Esophagus muscularis mucosa (tissue), 4 donors: Measurements from ENCODE around the gene GPBP1L1. TPM values are rescaled to one million over a fixed set of nuclear protein-coding genes. Genes with fewer than 3 reads are reported as not detected.
"Not testable (repeated sequence)": the region's sequence is repeated elsewhere in the genome, so short reads cannot be mapped to it uniquely, and the experiment has no call there.

Experiments
- DNase-seq: peaks from one replicate; pipeline ENCODE4 v3.0.0-alpha.2; 2017; ENCODE audit errors: extremely low spot score
- H3K27ac ChIP-seq, 4 donors: fragments of 200-600 bp; sonication (generic); replicated peaks in 1 of 4; 1 replicate in 3 of 4; 2 replicates in 1 of 4; pipeline ENCODE4 v1.5.1; 2016 to 2019; ENCODE audit warnings: mild to moderate bottlenecking in 1 of 4
- H3K27me3 ChIP-seq, 4 donors: fragments of 200-600 bp; sonication (generic); one replicate each; pipeline versions ENCODE4 v1.5.1 to v1.6.0; 2016 to 2019
- H3K36me3 ChIP-seq, 4 donors: fragments of 200-600 bp; sonication (generic); one replicate each; pipeline ENCODE4 v1.5.1; 2016 to 2019
- H3K4me1 ChIP-seq, 4 donors: fragments of 200-600 bp; sonication (generic); one replicate each; pipeline ENCODE4 v1.5.1; 2016 to 2019
- H3K4me3 ChIP-seq, 4 donors: fragments of 200-600 bp; sonication (generic); 1 replicate in 2 of 4; 2 replicates in 2 of 4; pipeline ENCODE4 v1.5.1; 2016 to 2019; ENCODE audit warnings: mild to moderate bottlenecking in 4 of 4, moderate library complexity in 1 of 4
- H3K9me3 ChIP-seq, 4 donors: fragments of 200-600 bp; sonication (generic); 1 replicate in 3 of 4; 2 replicates in 1 of 4; pipeline ENCODE4 v1.5.1; 2016 to 2019
- EP300 ChIP-seq: sonication (generic); formaldehyde crosslinking; IDR thresholded peaks from one replicate; pipeline ENCODE4 v1.6.1; 2017; ENCODE audit warnings: antibody characterized with exemption
- POLR2A ChIP-seq: fragments of 450-650 bp; IDR thresholded peaks from one replicate; pipeline ENCODE4 v1.6.1; 2017; ENCODE audit warnings: antibody characterized with exemption, moderate library complexity, mild to moderate bottlenecking, low read depth
- POLR2AphosphoS5 ChIP-seq, 2 donors: sonication (generic); formaldehyde crosslinking; IDR thresholded peaks; one replicate each; pipeline ENCODE4 v1.6.1; 2017; ENCODE audit warnings: antibody characterized with exemption in 2 of 2
- WGBS: methylation state at CpG from one replicate; pipeline ENCODE4 v1.1.5; 2018; 5-methylcytosine and 5-hydroxymethylcytosine counted together
- intact Hi-C: fragments of 100-400 bp; cut with DNase I; formaldehyde crosslinking; loops from one replicate; pipeline ENCODE4 v1.15.1; 2023
- total RNA-seq, 4 donors: library from RNA; depleted of rRNA; stranded (reverse); fragments of >200 nt; gene quantifications; one replicate each; pipeline versions ENCODE4 v1.1.0 to v1.2.1, GENCODE V29; 2016
- TF ChIP-seq, protein P1 (sequence below), 3 experiments: fragments of 200-600 bp in 2 of 3; fragments of 450-650 bp in 1 of 3; sonication (generic) in 2 of 3; IDR thresholded peaks; one replicate each; pipeline ENCODE4 v1.5.1; 2017 to 2019; ENCODE audit warnings: antibody characterized with exemption in 3 of 3, mild to moderate bottlenecking in 2 of 3, moderate library complexity in 1 of 3

The GPBP1L1 gene
- total RNA-seq, 4 donors from 2014 or later, result 87.6 to 110 (median 98.7) TPM

DNA sequence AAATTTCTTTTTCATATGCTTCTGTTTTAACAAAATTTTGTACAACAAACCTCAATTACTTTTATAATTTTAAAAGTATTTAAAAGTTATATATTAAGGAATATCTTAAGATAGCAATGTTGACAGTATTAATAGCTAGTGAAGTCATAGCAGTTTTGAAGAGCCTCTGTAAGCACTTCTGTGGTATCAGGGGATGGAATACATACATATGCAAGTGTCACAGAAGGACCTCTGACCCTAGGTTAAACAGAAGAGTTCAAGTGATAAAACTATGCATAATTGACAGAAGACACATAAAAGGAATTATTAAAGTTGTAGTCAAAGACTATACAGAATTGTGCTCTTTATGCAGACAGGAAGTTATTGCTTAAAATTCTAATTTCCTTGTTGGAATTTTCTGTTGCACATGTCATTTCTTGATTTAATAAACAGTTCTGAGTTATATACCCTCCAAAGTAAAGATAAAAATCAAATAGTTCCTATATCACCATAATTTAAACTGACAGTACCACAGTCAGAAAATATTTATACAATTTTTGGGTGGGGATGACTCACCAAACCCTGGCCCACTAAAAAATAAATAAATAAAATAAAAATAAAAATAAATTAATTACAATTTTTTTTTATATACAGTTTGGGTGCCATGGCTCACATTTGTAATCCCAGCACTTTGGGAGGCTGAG, 37.1 kb upstream of the GPBP1L1 start:
- H3K4me1 ChIP-seq, result no peaks in the 10 kb centered on the region
- H3K4me3 ChIP-seq, result no peak overlapping the region
- intact Hi-C loops, result no loop called here

DNA sequence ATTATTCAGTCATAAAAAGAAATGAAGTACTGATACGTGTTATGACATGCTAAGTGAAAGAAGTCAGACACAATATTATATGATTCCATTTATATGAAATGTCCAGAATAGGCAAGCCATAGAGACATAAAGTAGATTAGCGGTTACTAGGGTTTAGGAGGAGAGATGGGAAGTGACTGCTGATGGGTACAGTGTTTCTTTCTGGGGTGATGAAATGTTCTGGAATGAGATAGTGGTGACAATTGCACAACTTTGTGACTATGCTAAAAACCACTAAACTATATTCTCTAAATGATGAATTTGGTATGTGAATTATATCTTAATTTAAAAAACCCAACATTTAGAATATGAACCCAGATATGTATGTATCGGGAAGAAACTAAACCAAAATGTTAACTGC, 36.5 kb upstream of the GPBP1L1 start:
- TF ChIP-seq POLR2AphosphoS5 (IDR thresholded peaks at IDR 0.05), result no peak
- no peak for TF ChIP-seq POLR2A
- TF ChIP-seq, protein P1, sequence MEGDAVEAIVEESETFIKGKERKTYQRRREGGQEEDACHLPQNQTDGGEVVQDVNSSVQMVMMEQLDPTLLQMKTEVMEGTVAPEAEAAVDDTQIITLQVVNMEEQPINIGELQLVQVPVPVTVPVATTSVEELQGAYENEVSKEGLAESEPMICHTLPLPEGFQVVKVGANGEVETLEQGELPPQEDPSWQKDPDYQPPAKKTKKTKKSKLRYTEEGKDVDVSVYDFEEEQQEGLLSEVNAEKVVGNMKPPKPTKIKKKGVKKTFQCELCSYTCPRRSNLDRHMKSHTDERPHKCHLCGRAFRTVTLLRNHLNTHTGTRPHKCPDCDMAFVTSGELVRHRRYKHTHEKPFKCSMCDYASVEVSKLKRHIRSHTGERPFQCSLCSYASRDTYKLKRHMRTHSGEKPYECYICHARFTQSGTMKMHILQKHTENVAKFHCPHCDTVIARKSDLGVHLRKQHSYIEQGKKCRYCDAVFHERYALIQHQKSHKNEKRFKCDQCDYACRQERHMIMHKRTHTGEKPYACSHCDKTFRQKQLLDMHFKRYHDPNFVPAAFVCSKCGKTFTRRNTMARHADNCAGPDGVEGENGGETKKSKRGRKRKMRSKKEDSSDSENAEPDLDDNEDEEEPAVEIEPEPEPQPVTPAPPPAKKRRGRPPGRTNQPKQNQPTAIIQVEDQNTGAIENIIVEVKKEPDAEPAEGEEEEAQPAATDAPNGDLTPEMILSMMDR (IDR thresholded peaks at IDR 0.05), result no peak
- TF ChIP-seq EP300, result no peak
- H3K27ac ChIP-seq, result no peak overlapping the region
- H3K36me3 ChIP-seq, result peaks cover 6 to 43% (median 15%) of the 10 kb centered on the region in 4 donors
- H3K4me3 ChIP-seq, result no peak overlapping the region
- no peaks in the 10 kb centered on the region for H3K9me3 ChIP-seq
- intact Hi-C loops, result no loop called here
- no peak for DNase-seq
- no peaks in the 10 kb centered on the region for H3K4me1 ChIP-seq
- 88% methylated on average over 3 of the region's 3 CpGs for WGBS
- no peaks in the 10 kb centered on the region for H3K27me3 ChIP-seq

More for the DNA sequence above, 37.1 kb upstream of the GPBP1L1 start:
- H3K27ac ChIP-seq, result no peak overlapping the region
- TF ChIP-seq, protein P1 (IDR thresholded peaks at IDR 0.05), result no peak
- TF ChIP-seq EP300 (no peak), POLR2AphosphoS5 (IDR thresholded peaks at IDR 0.05) (no peak)
- H3K9me3 ChIP-seq, result no peaks in the 10 kb centered on the region
- H3K27me3 ChIP-seq, result no peaks in the 10 kb centered on the region
- DNase-seq, result no peak
- H3K36me3 ChIP-seq, result peaks cover 6 to 42% (median 16%) of the 10 kb centered on the region in 4 donors

DNA sequence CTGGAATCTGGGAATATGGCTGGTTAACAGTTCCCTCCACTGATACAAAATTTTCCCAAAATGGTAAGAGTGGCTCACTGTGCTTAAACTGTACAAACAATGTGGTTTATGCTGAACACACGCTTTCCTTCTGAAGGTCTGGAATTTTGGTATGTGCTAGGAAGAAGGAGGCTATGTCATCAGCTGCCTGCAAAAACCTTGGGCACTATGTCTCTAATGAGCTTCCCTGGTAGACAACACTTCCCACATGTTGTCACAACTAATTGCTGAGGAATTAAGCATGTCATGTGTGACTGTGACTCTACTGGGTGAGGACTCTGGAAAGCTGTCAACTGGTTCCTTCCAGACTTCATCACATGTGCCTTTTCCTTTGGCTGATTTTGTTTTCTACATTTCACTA, 34.9 kb upstream of the GPBP1L1 start:
- H3K9me3 ChIP-seq, result no peaks in the 10 kb centered on the region
- WGBS, result 64% methylated on average over 1 of the region's 1 CpG
- TF ChIP-seq POLR2AphosphoS5 (IDR thresholded peaks at IDR 0.05) (no peak), POLR2A (no peak), EP300 (no peak)
- TF ChIP-seq, protein P1 (IDR thresholded peaks at IDR 0.05), result no peak
- H3K4me1 ChIP-seq, result no peaks in the 10 kb centered on the region
- H3K4me3 ChIP-seq, result no peak overlapping the region
- intact Hi-C loops, result no loop called here
- H3K27ac ChIP-seq, result no peak overlapping the region
- DNase-seq, result no peak
- peaks cover 0 to 39% (median 9%) of the 10 kb centered on the region in 4 donors for H3K36me3 ChIP-seq
- H3K27me3 ChIP-seq, result no peaks in the 10 kb centered on the region

DNA sequence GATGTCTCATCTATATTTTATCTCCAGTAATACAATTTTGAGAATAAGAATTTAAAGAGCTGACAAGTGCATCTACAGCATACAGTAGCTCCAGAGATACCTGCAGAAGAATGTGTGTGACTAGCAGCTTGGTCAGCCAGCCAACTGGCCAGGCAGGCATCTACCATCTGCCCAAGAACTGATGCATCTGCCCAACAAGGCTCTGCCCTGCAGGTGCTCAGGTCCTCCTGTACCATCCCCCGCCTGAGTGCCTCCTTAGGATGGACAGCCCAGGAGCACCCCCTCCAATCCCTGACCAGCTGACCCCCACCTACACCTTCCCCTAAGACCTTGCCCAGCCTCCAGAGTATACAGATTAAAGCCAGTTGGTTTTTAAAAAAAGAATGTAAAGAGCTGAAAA, 32.0 kb upstream of the GPBP1L1 start:
- intact Hi-C loops, result no loop called here
- no peaks in the 10 kb centered on the region for H3K9me3 ChIP-seq
- H3K27me3 ChIP-seq, result no peaks in the 10 kb centered on the region
- no peaks in the 10 kb centered on the region for H3K4me1 ChIP-seq
- H3K36me3 ChIP-seq, result peaks cover 5 to 60% (median 19%) of the 10 kb centered on the region in 4 donors
- no peak for DNase-seq
- no peak overlapping the region for H3K27ac ChIP-seq
- no peak for TF ChIP-seq POLR2A
- TF ChIP-seq, protein P1 (IDR thresholded peaks at IDR 0.05), result no peak
- TF ChIP-seq EP300, result no peak
- TF ChIP-seq POLR2AphosphoS5 (IDR thresholded peaks at IDR 0.05), result no peak
- WGBS, result 100% methylated on average over 1 of the region's 1 CpG
- no peak overlapping the region for H3K4me3 ChIP-seq

DNA sequence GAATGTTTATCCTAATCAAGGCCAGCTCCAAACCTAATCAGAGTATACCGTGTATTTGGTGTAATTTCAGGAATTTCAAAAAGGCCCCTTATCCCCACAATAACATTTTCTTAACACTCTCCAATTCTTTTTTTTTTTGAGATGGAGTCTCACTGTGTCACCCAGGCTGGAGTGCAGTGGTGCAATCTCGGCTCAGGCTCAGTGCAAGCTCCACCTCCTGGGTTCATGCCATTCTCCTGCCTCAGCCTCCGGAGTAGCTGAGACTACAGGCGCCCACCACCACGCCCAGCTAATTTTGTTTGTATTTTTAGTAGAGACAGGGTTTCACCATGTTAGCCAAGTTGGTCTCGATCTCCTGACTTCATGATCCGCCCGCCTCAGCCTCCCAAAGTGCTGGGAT, 31.1 kb upstream of the GPBP1L1 start:
- DNase-seq, H3K9me3 ChIP-seq, H3K27me3 ChIP-seq, H3K27ac ChIP-seq, intact Hi-C loops, H3K4me1 ChIP-seq, H3K4me3 ChIP-seq: not testable (repeated sequence)
- H3K36me3 ChIP-seq, result peaks cover 7 to 69% (median 22%) of the 10 kb centered on the region in 4 donors
- WGBS, result 86% methylated on average over 8 of the region's 8 CpGs
